ENCODE measurements around the gene UBE2G1. TPM values are rescaled to one million over a fixed set of nuclear protein-coding genes. Genes with fewer than 3 reads are reported as not detected.

UBE2G1 gene
- total RNA-seq, 1 donor, result 39.3 TPM

GRCh38 chr17:4236456-4236855 lies 130.0 kb downstream of the UBE2G1 start:
- H3K4me3 ChIP-seq (ENCODE audit: low read depth, low read length), result no peak overlapping the region
- no peak for TF ChIP-seq CTCF (IDR thresholded peaks at IDR 0.05; ENCODE audit: insufficient read depth, low read length)
- DNase-seq (ENCODE audit: low read depth), result no peak

DNA sequence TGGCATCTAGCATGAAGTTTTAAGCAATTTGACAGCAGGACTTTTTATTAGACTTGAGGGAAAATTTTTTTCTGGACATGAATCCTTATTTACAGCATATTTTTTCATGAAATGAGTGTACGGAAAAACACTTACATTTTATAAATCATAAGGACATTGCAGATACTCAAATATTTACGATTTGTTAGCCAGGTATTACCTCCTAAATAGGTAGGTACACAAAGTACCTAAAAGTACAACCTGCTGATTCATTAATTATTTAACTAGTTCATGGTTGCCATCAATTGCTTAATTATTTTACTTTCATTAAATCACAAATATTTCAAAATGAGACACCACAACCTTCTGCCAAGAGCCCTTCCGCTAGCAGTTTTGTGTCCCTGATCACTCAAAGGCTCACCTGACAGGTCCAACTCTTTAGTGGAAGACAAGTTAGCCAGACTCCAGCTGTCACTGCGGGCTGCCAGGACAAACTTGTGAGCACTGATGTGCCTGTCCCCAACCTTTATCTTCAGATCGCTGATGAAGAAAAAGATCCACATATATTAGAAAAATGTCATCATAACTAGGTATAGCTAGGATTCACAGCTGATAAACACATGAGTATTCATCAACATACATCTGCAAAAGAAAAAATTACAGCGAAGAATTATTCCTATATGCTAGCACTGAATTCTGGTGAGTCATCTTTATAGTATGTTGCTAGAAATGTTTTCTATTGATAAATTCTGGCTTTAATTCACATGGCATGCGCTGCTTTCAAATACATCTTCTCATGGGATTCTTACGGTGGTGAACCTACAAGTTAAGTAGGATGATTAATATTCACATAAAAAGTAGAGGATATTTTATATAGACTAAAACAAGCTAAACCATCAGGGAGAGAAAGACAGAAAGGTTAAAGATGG lies 130.8 kb downstream of the UBE2G1 start:
- DNase-seq (ENCODE audit: low read depth), result peak; percentile 46
- no peak overlapping the region for H3K4me3 ChIP-seq (ENCODE audit: low read depth, low read length)
- no peak for TF ChIP-seq CTCF (IDR thresholded peaks at IDR 0.05; ENCODE audit: insufficient read depth, low read length)

DNA sequence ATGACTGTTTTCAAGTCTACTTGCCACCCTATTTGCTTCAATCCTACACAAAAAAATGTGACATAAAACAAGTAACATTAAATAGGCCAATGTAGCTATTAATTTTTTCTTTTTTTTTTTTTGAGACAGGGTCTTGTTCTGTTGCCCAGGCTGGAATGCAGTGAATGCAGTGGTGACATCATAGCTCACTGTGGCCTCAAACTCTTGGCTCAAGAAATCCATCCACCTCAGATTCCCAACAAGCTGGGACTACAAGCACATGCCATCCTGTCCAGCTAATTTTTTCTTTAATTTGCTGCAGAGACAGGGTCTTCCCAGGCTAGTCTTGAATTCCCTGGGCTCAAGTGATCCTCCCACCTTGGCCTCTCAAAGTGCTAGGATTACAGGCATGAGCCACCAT lies 132.1 kb downstream of the UBE2G1 start:
- no peak for TF ChIP-seq CTCF (IDR thresholded peaks at IDR 0.05; ENCODE audit: insufficient read depth, low read length)
- no peak overlapping the region for H3K4me3 ChIP-seq (ENCODE audit: low read depth, low read length)
- DNase-seq (ENCODE audit: low read depth), result peak; percentile 59

DNA sequence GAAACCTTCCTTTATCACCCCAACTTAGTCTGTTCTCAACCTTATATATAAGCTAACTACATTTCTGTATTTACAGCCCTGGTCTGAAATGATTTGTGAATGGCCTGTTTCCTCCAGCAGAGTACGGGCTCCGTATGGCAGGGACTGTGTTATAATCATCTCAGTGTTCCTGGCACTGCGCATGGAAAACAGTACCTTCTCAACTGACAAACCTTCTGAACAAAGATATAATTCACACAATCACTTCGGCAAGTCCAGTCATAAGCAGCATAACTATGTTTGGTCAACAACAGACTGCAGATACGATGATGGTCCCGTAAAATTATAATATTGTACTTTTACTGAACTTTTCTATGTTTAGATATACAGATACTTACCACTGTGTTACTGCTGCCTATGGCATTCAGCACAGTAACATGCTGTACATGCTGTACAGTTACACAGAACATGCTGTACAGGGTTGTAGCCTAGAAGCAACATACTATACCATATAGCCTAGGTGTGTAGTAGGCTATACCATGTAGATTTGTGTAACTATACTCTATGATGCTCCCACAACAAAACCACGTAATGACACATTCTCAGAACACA lies 132.7 kb downstream of the UBE2G1 start:
- no peak overlapping the region for H3K4me3 ChIP-seq (ENCODE audit: low read depth, low read length)
- TF ChIP-seq CTCF (IDR thresholded peaks at IDR 0.05; ENCODE audit: insufficient read depth, low read length), result no peak
- no peak for DNase-seq (ENCODE audit: low read depth)

DNA sequence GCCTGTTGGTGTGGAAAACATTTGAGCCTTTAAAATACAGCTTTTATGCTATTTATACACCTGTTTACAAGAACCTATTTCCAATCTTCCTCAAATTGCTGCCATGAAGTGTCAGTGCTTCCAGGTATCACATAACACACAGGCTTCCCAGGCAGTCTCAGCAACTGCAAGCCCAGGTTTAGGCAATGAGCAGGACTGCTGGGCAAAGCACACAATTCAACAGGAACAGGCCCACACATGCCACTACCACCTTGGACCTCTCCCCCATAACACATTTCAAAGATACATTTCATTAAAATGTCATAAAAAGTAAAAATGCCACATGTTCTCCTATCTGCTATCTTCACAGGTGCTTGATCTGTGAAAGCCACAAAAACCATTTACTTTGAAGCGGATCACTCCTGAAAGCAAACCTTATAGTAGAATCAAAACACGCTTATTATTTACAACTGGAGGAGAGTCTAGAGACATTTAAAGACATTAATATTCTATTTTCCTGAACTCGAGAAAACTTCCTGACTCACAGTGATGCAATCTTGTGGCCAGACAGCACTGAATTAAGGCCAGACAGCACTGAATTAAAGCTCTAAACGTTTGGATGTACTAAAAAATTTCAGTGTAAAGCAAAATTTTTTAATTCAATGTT lies 134.2 kb downstream of the UBE2G1 start:
- DNase-seq (ENCODE audit: low read depth), result peak; percentile 81
- TF ChIP-seq CTCF (IDR thresholded peaks at IDR 0.05; ENCODE audit: insufficient read depth, low read length), result no peak
- no peak overlapping the region for H3K4me3 ChIP-seq (ENCODE audit: low read depth, low read length)

DNA sequence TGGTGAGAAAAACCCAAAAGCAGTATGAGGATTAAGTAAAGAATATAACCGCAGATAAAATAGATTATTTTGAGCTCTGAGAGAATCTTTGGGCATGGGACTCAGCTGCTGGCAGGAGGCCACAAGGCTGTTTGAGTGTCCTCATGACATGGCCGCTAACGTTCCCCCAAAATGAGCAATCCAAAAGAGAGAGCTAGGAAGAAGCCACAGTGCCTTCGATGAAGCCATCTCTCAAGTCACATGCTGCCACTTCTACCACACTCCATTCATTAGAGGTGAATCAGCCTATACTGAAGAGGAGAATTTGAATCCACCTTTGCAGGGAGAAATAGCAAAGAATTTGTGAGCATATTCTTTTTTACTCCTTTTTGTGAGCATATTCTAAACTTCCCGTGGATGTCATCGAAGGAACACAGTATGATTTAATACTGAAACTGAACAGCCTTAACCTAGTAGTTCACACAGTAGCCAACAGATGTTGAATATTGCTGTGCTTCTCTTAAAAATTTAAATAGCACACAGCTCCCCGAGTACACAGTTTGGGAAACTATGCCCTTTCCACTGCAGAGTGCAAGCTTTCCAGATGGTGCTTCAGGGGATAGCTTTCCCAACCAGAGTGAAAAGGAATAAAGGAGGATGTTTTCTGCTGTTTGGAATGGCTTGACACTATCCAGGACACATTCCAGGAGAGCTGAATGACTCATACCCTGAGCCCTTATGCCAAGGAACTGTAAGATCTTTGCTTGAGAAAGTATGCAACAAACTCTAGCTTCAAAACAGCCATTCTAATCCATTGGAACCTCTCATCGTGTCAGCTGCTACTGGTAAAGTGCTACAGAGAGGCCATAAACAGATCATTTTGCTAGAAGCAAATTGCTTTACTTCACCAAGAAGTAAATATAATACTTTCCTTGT lies 136.6 kb downstream of the UBE2G1 start:
- DNase-seq (ENCODE audit: low read depth), result peak; percentile 100
- TF ChIP-seq CTCF (IDR thresholded peaks at IDR 0.05; ENCODE audit: insufficient read depth, low read length), result no peak
- H3K4me3 ChIP-seq (ENCODE audit: low read depth, low read length), result peak overlapping the region; percentile 33

All from fibroblast of the aortic adventitia (primary cell).